Suprapubic skin (tissue), 3 donors: Measurements from ENCODE around the gene GNAL.

Source experiments
- POLR2A ChIP-seq, 2 donors: fragments of 450-650 bp; IDR thresholded peaks; one replicate each; pipeline ENCODE4 v1.6.1; 2017; ENCODE audit warnings: antibody characterized with exemption in 2 of 2, mild to moderate bottlenecking in 2 of 2, moderate library complexity in 2 of 2
- TF ChIP-seq, protein P1 (sequence below), 2 donors: fragments of 200-600 bp in 1 of 2; fragments of 450-650 bp in 1 of 2; sonication (generic) in 1 of 2; IDR thresholded peaks; one replicate each; pipeline ENCODE4 v1.5.1; 2016 to 2019; ENCODE audit warnings: antibody characterized with exemption in 2 of 2, mild to moderate bottlenecking in 1 of 2, moderate library complexity in 1 of 2

DNA sequence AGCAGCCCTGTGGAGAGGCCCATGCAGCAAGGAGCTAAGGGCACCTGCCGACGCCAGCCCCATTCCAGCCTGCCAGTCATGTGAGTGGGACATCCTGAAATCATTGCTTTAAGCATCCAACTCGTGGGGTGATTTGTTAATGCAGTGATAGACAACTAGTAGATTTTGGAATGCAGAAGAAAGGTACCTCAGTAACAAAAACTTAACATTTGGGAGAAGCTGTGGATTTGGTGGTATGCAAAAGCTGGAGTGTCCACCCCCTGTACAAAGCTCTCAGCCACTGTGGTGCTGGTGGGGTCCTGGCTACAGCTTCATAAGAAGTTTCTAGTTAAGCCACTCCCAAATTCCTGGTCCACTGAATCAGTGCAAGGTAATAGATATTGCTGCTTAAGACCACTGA, 37.2 kb upstream of the GNAL start:
- TF ChIP-seq POLR2A (IDR thresholded peaks at IDR 0.05) = no peak
- TF ChIP-seq, protein P1, sequence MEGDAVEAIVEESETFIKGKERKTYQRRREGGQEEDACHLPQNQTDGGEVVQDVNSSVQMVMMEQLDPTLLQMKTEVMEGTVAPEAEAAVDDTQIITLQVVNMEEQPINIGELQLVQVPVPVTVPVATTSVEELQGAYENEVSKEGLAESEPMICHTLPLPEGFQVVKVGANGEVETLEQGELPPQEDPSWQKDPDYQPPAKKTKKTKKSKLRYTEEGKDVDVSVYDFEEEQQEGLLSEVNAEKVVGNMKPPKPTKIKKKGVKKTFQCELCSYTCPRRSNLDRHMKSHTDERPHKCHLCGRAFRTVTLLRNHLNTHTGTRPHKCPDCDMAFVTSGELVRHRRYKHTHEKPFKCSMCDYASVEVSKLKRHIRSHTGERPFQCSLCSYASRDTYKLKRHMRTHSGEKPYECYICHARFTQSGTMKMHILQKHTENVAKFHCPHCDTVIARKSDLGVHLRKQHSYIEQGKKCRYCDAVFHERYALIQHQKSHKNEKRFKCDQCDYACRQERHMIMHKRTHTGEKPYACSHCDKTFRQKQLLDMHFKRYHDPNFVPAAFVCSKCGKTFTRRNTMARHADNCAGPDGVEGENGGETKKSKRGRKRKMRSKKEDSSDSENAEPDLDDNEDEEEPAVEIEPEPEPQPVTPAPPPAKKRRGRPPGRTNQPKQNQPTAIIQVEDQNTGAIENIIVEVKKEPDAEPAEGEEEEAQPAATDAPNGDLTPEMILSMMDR (IDR thresholded peaks at IDR 0.05) = no peak
